Measurements from ENCODE around the gene EXOC1L. TPM values are rescaled to one million over a fixed set of nuclear protein-coding genes. Genes with fewer than 3 reads are reported as not detected.

EXOC1L gene
- total RNA-seq, 1 donor from 2014 or later = not detected

- peaks cover 3% of the 10 kb centered on the region for H3K4me1 Mint-ChIP-seq (ENCODE audit: low read depth)
Observed at GRCh38 chr4:55820279-55820678, 689 bp downstream of the EXOC1L start.

GRCh38 chr4:55822329-55822728, 2.7 kb downstream of the EXOC1L start:
- H3K27ac Mint-ChIP-seq = no peak overlapping the region
- peaks cover 25% of the 10 kb centered on the region for H3K27me3 Mint-ChIP-seq
- H3K4me1 Mint-ChIP-seq (ENCODE audit: low read depth) = peaks cover 3% of the 10 kb centered on the region
- TF ChIP-seq CTCF (IDR thresholded peaks at IDR 0.05; ENCODE audit: unreplicated experiment) = no peak
- H3K9me3 Mint-ChIP-seq (ENCODE audit: low read depth) = no peaks in the 10 kb centered on the region
- H3K4me3 Mint-ChIP-seq (ENCODE audit: low read depth) = no peak overlapping the region
- no peaks in the 10 kb centered on the region for H3K36me3 Mint-ChIP-seq (ENCODE audit: insufficient read depth)
- no peak for DNase-seq (ENCODE audit: low spot score, unreplicated experiment)

More at GRCh38 chr4:55820279-55820678, 689 bp downstream of the EXOC1L start:
- Mint-ChIP-seq H3K4me3 (ENCODE audit: low read depth) (no peak overlapping the region), H3K9me3 (ENCODE audit: low read depth) (peaks cover 3% of the 10 kb centered on the region), H3K27me3 (peaks cover 20% of the 10 kb centered on the region), H3K36me3 (ENCODE audit: insufficient read depth) (no peaks in the 10 kb centered on the region), H3K27ac (no peak overlapping the region)
- TF ChIP-seq CTCF (IDR thresholded peaks at IDR 0.05; ENCODE audit: unreplicated experiment) = no peak
- DNase-seq (ENCODE audit: low spot score, unreplicated experiment) = no peak

- H3K4me3 Mint-ChIP-seq (ENCODE audit: low read depth) = no peak overlapping the region
- TF ChIP-seq CTCF (IDR thresholded peaks at IDR 0.05; ENCODE audit: unreplicated experiment) = no peak
- peaks cover 30% of the 10 kb centered on the region for H3K27me3 Mint-ChIP-seq
- no peaks in the 10 kb centered on the region for H3K36me3 Mint-ChIP-seq (ENCODE audit: insufficient read depth)
- no peak overlapping the region for H3K27ac Mint-ChIP-seq
- no peaks in the 10 kb centered on the region for H3K9me3 Mint-ChIP-seq (ENCODE audit: low read depth)
- no peaks in the 10 kb centered on the region for H3K4me1 Mint-ChIP-seq (ENCODE audit: low read depth)
- DNase-seq (ENCODE audit: low spot score, unreplicated experiment) = no peak
Observed at GRCh38 chr4:55824865-55825264, 5.3 kb downstream of the EXOC1L start.

- no peaks in the 10 kb centered on the region for H3K4me1 Mint-ChIP-seq (ENCODE audit: low read depth)
- H3K27me3 Mint-ChIP-seq = peaks cover 31% of the 10 kb centered on the region
- H3K27ac Mint-ChIP-seq = no peak overlapping the region
- no peak for TF ChIP-seq CTCF (IDR thresholded peaks at IDR 0.05; ENCODE audit: unreplicated experiment)
- DNase-seq (ENCODE audit: low spot score, unreplicated experiment) = no peak
- H3K36me3 Mint-ChIP-seq (ENCODE audit: insufficient read depth) = no peaks in the 10 kb centered on the region
- H3K4me3 Mint-ChIP-seq (ENCODE audit: low read depth) = no peak overlapping the region
- H3K9me3 Mint-ChIP-seq (ENCODE audit: low read depth) = no peaks in the 10 kb centered on the region
Observed at GRCh38 chr4:55826986-55827385, 7.4 kb downstream of the EXOC1L start.

- no peak for DNase-seq (ENCODE audit: low spot score, unreplicated experiment)
- peaks cover 28% of the 10 kb centered on the region for H3K27me3 Mint-ChIP-seq
- H3K36me3 Mint-ChIP-seq (ENCODE audit: insufficient read depth) = no peaks in the 10 kb centered on the region
- H3K9me3 Mint-ChIP-seq (ENCODE audit: low read depth) = no peaks in the 10 kb centered on the region
- TF ChIP-seq CTCF (IDR thresholded peaks at IDR 0.05; ENCODE audit: unreplicated experiment) = no peak
- H3K4me3 Mint-ChIP-seq (ENCODE audit: low read depth) = no peak overlapping the region
- no peak overlapping the region for H3K27ac Mint-ChIP-seq
- H3K4me1 Mint-ChIP-seq (ENCODE audit: low read depth) = no peaks in the 10 kb centered on the region
Observed at GRCh38 chr4:55827582-55827981, 8.0 kb downstream of the EXOC1L start.

All from progenitor cell of endocrine pancreas (in vitro differentiated cells).